Measurements from ENCODE around the gene ATP5F1D. TPM values are rescaled to one million over a fixed set of nuclear protein-coding genes. Genes with fewer than 3 reads are reported as not detected.
A peak's percentile ranks its signal among the peaks of the same experiment; 100 is the strongest.
"Not testable (repeated sequence)": the region's sequence is repeated elsewhere in the genome, so short reads cannot be mapped to it uniquely, and the experiment has no call there.

Gene ATP5F1D
- total RNA-seq, 1 experiment from 2014 or later, result 53.1 TPM

- H3K4me3 ChIP-seq (ENCODE audit: insufficient read depth, low read depth, low read length); H3K27me3 ChIP-seq (ENCODE audit: control insufficient read depth, insufficient read depth, low read length); H3K36me3 ChIP-seq (replicated peaks; ENCODE audit: control insufficient read depth, insufficient read depth, low read length); DNase-seq: not testable (repeated sequence)
These were observed 4.9 kb downstream of the ATP5F1D start for GRCh38 chr19:1246265-1247087.

GRCh38 chr19:1247748-1248138, 6.2 kb downstream of the ATP5F1D start:
- no peak for DNase-seq
- Histone ChIP-seq H3K4me3 (ENCODE audit: insufficient read depth, low read depth, low read length) (peak overlapping the region; percentile 74), H3K27me3 (ENCODE audit: control insufficient read depth, insufficient read depth, low read length) (no peaks in the 10 kb centered on the region), H3K36me3 (replicated peaks; ENCODE audit: control insufficient read depth, insufficient read depth, low read length) (no peaks in the 10 kb centered on the region; the same call in 1 of the 2 replicates)

- Histone ChIP-seq H3K4me3 (ENCODE audit: insufficient read depth, low read depth, low read length) (peak within 1 kb of the TSS; percentile 74), H3K36me3 (replicated peaks; ENCODE audit: control insufficient read depth, insufficient read depth, low read length) (no peaks in the 10 kb centered on the region; the same call in 1 of the 2 replicates), H3K27me3 (ENCODE audit: control insufficient read depth, insufficient read depth, low read length) (no peaks in the 10 kb centered on the region)
- peak; percentile 98 for DNase-seq
These were observed 6.7 kb downstream of the ATP5F1D start, which contains the start of gene MIDN for GRCh38 chr19:1248139-1248785. Gene MIDN, plus strand, starts transcription at chr19:1248583. Its CDS starts 1,714 bp downstream, at chr19:1250297.

- DNase-seq, result peak; percentile 97
These were observed 7.3 kb downstream of the ATP5F1D start for GRCh38 chr19:1248786-1249297.

GRCh38 chr19:1249298-1249989, 7.9 kb downstream of the ATP5F1D start:
- DNase-seq, result peak; percentile 99
- peaks cover 1% of the 10 kb centered on the region for H3K36me3 ChIP-seq (replicated peaks; ENCODE audit: control insufficient read depth, insufficient read depth, low read length)
- H3K4me3 ChIP-seq (ENCODE audit: insufficient read depth, low read depth, low read length), result peak overlapping the region; percentile 93
- no peaks in the 10 kb centered on the region for H3K27me3 ChIP-seq (ENCODE audit: control insufficient read depth, insufficient read depth, low read length)

More at GRCh38 chr19:1248786-1249297, 7.3 kb downstream of the ATP5F1D start:
- H3K36me3 ChIP-seq (replicated peaks; ENCODE audit: control insufficient read depth, insufficient read depth, low read length), result no peaks in the 10 kb centered on the region; the same call in 1 of the 2 replicates
- H3K27me3 ChIP-seq (ENCODE audit: control insufficient read depth, insufficient read depth, low read length), result no peaks in the 10 kb centered on the region
- H3K4me3 ChIP-seq (ENCODE audit: insufficient read depth, low read depth, low read length), result peak overlapping the region; percentile 74

- Histone ChIP-seq H3K4me3 (ENCODE audit: insufficient read depth, low read depth, low read length) (peak overlapping the region; percentile 93), H3K36me3 (replicated peaks; ENCODE audit: control insufficient read depth, insufficient read depth, low read length) (peaks cover 6% of the 10 kb centered on the region), H3K27me3 (ENCODE audit: control insufficient read depth, insufficient read depth, low read length) (no peaks in the 10 kb centered on the region)
- DNase-seq, result peak; percentile 74
These were observed 8.5 kb downstream of the ATP5F1D start for GRCh38 chr19:1249990-1250436.

- Histone ChIP-seq H3K4me3 (ENCODE audit: insufficient read depth, low read depth, low read length) (peak overlapping the region; percentile 93), H3K27me3 (ENCODE audit: control insufficient read depth, insufficient read depth, low read length) (no peaks in the 10 kb centered on the region), H3K36me3 (replicated peaks; ENCODE audit: control insufficient read depth, insufficient read depth, low read length) (peaks cover 10% of the 10 kb centered on the region)
- peak; percentile 96 for DNase-seq
These were observed 9.1 kb downstream of the ATP5F1D start for GRCh38 chr19:1250437-1251260.

GRCh38 chr19:1251330-1252220, 10.0 kb downstream of the ATP5F1D start:
- peaks cover 15% of the 10 kb centered on the region for H3K36me3 ChIP-seq (replicated peaks; ENCODE audit: control insufficient read depth, insufficient read depth, low read length)

GRCh38 chr19:1252221-1252820, 10.8 kb downstream of the ATP5F1D start:
- Histone ChIP-seq H3K36me3 (replicated peaks; ENCODE audit: control insufficient read depth, insufficient read depth, low read length) (peaks cover 17% of the 10 kb centered on the region), H3K4me3 (ENCODE audit: insufficient read depth, low read depth, low read length) (peak overlapping the region; percentile 93), H3K27me3 (ENCODE audit: control insufficient read depth, insufficient read depth, low read length) (no peaks in the 10 kb centered on the region)
- DNase-seq, result no peak

More at GRCh38 chr19:1251330-1252220, 10.0 kb downstream of the ATP5F1D start:
- peak; percentile 82 for DNase-seq
- Histone ChIP-seq H3K4me3 (ENCODE audit: insufficient read depth, low read depth, low read length) (peak overlapping the region; percentile 93), H3K27me3 (ENCODE audit: control insufficient read depth, insufficient read depth, low read length) (no peaks in the 10 kb centered on the region)

GRCh38 chr19:1252821-1253513, 11.4 kb downstream of the ATP5F1D start:
- H3K4me3 ChIP-seq (ENCODE audit: insufficient read depth, low read depth, low read length), result peak overlapping the region; percentile 93; the same call in 1 of the 2 replicates
- H3K36me3 ChIP-seq (replicated peaks; ENCODE audit: control insufficient read depth, insufficient read depth, low read length), result peaks cover 19% of the 10 kb centered on the region
- no peak for DNase-seq
- H3K27me3 ChIP-seq (ENCODE audit: control insufficient read depth, insufficient read depth, low read length), result no peaks in the 10 kb centered on the region

GRCh38 chr19:1253514-1254080, 12.0 kb downstream of the ATP5F1D start:
- DNase-seq, result no peak
- Histone ChIP-seq H3K27me3 (ENCODE audit: control insufficient read depth, insufficient read depth, low read length) (no peaks in the 10 kb centered on the region), H3K36me3 (replicated peaks; ENCODE audit: control insufficient read depth, insufficient read depth, low read length) (peaks cover 19% of the 10 kb centered on the region), H3K4me3 (ENCODE audit: insufficient read depth, low read depth, low read length) (no peak overlapping the region)

GRCh38 chr19:1254081-1254527, 12.6 kb downstream of the ATP5F1D start:
- Histone ChIP-seq H3K27me3 (ENCODE audit: control insufficient read depth, insufficient read depth, low read length) (no peaks in the 10 kb centered on the region), H3K4me3 (ENCODE audit: insufficient read depth, low read depth, low read length) (no peak overlapping the region), H3K36me3 (replicated peaks; ENCODE audit: control insufficient read depth, insufficient read depth, low read length) (peaks cover 19% of the 10 kb centered on the region)
- no peak for DNase-seq
